Measurements from ENCODE around the gene LMO2. TPM values are rescaled to one million over a fixed set of nuclear protein-coding genes. Genes with fewer than 3 reads are reported as not detected.
"Not testable (repeated sequence)": the region's sequence is repeated elsewhere in the genome, so short reads cannot be mapped to it uniquely, and the experiment has no call there.

Gene LMO2
- total RNA-seq, 1 donor from 2014 or later, result 14.0 TPM

- no peak for DNase-seq (ENCODE audit: low spot score)
Measured at GRCh38 chr11:33827206-33827605, 64.7 kb downstream of the LMO2 start.

- DNase-seq (ENCODE audit: low spot score), result no peak
Measured at GRCh38 chr11:33825854-33826560, 65.9 kb downstream of the LMO2 start.

- not testable (repeated sequence) for DNase-seq (ENCODE audit: low spot score)
Measured at GRCh38 chr11:33822981-33823380, 68.9 kb downstream of the LMO2 start.

GRCh38 chr11:33819278-33820035 is 72.4 kb downstream of the LMO2 start:
- DNase-seq (ENCODE audit: low spot score), result no peak

Other genes starting within 250 kb of the LMO2 start
- 0.52 TPM for gene C11orf91, start 191.2 kb downstream of the LMO2 start, total RNA-seq
- gene CD59, start 155.7 kb downstream of the LMO2 start, total RNA-seq, result 546 TPM
- 36.5 TPM for gene FBXO3, start 117.6 kb downstream of the LMO2 start, total RNA-seq
- 244 TPM for gene CAPRIN1, start 159.7 kb upstream of the LMO2 start, total RNA-seq
- gene NAT10, start 213.6 kb upstream of the LMO2 start, total RNA-seq, result 79.8 TPM

Data from ureter (tissue), 1 donor.